MM.1S (cell line): ENCODE results near the gene TNFAIP8.

ENCODE experiments used
- DNase-seq: peaks from one replicate; pipeline ENCODE4 v3.0.0-alpha.2; 2015
- H2AFZ ChIP-seq: fragments of 300-600 bp; sonication (generic); 2 replicates; pipeline ENCODE4 v1.6.0; 2016; ENCODE audit warnings: antibody characterized with exemption, low read length
- H3F3A ChIP-seq: fragments of 300-600 bp; sonication (generic); 2 replicates; pipeline ENCODE4 v1.6.1; 2016; ENCODE audit warnings: mild to moderate bottlenecking, antibody characterized with exemption, low read length, moderate library complexity, mixed read lengths; ENCODE audit not compliant: insufficient read depth
- H3K27ac ChIP-seq: fragments of 300-600 bp; sonication (generic); 2 replicates; pipeline ENCODE4 v1.5.1; 2016; ENCODE audit warnings: mild to moderate bottlenecking, low read length
- H3K27me3 ChIP-seq: fragments of 300-600 bp; sonication (generic); replicated peaks from 2 replicates; pipeline ENCODE4 v1.6.0; 2016; ENCODE audit warnings: low read length; ENCODE audit not compliant: insufficient read depth
- H3K36me3 ChIP-seq: fragments of 300-600 bp; sonication (generic); replicated peaks from 2 replicates; pipeline ENCODE4 v1.6.1; 2016; ENCODE audit warnings: mild to moderate bottlenecking, low read length, mixed read lengths; ENCODE audit not compliant: insufficient read depth
- H3K4me1 ChIP-seq: fragments of 300-600 bp; sonication (generic); 2 replicates; pipeline ENCODE4 v1.6.1; 2016; ENCODE audit warnings: low read length, mixed read lengths
- H3K4me2 ChIP-seq: fragments of 300-600 bp; sonication (generic); 2 replicates; pipeline ENCODE4 v1.6.0; 2016; ENCODE audit warnings: low read depth, low read length
- H3K4me3 ChIP-seq: fragments of 300-600 bp; sonication (generic); 2 replicates; pipeline ENCODE4 v1.5.1; 2016; ENCODE audit warnings: low read length, mixed read lengths
- H3K79me2 ChIP-seq: fragments of 300-600 bp; sonication (generic); 2 replicates; pipeline ENCODE4 v1.6.1; 2016; ENCODE audit warnings: mixed run types, low read length, mixed read lengths
- H3K9ac ChIP-seq: fragments of 300-600 bp; sonication (generic); 2 replicates; pipeline ENCODE4 v1.6.1; 2016; ENCODE audit warnings: low read length, mixed read lengths
- H3K9me2 ChIP-seq: fragments of 300-600 bp; sonication (generic); replicated peaks from 2 replicates; pipeline ENCODE4 v1.6.1; 2016; ENCODE audit warnings: mild to moderate bottlenecking, low read length, mixed read lengths; ENCODE audit not compliant: insufficient read depth
- H3K9me3 ChIP-seq: fragments of 300-600 bp; sonication (generic); replicated peaks from 2 replicates; pipeline ENCODE4 v1.6.1; 2016; ENCODE audit warnings: mild to moderate bottlenecking, low read length, mixed read lengths; ENCODE audit not compliant: insufficient read depth
- H4K20me1 ChIP-seq: fragments of 300-600 bp; sonication (generic); 2 replicates; pipeline ENCODE4 v1.6.1; 2016; ENCODE audit warnings: mild to moderate bottlenecking, low read length, moderate library complexity, mixed read lengths; ENCODE audit not compliant: insufficient read depth
- EZH2 ChIP-seq: fragments of 300-600 bp; sonication (generic); optimal IDR thresholded peaks from 2 replicates; pipeline ENCODE3; 2017; ENCODE audit warnings: low read depth, mild to moderate bottlenecking, antibody characterized with exemption, low read length, mixed read lengths
- EZH2phosphoT487 ChIP-seq: fragments of 300-600 bp; sonication (generic); IDR thresholded peaks from 2 replicates; pipeline ENCODE4 v1.6.1; 2018; ENCODE audit warnings: antibody characterized with exemption, low read length
- TF ChIP-seq, protein P1 (sequence below): fragments of 300-600 bp; sonication (generic); IDR thresholded peaks from 2 replicates; pipeline ENCODE4 v1.5.1; 2016; ENCODE audit warnings: antibody characterized with exemption, low read length, mixed read lengths

The TNFAIP8 gene

GRCh38 chr5:119406551-119407110 is 50.8 kb downstream of the TNFAIP8 start:
- DNase-seq: no peak

GRCh38 chr5:119409235-119409815 is 53.5 kb downstream of the TNFAIP8 start:
- TF ChIP-seq, protein P1, sequence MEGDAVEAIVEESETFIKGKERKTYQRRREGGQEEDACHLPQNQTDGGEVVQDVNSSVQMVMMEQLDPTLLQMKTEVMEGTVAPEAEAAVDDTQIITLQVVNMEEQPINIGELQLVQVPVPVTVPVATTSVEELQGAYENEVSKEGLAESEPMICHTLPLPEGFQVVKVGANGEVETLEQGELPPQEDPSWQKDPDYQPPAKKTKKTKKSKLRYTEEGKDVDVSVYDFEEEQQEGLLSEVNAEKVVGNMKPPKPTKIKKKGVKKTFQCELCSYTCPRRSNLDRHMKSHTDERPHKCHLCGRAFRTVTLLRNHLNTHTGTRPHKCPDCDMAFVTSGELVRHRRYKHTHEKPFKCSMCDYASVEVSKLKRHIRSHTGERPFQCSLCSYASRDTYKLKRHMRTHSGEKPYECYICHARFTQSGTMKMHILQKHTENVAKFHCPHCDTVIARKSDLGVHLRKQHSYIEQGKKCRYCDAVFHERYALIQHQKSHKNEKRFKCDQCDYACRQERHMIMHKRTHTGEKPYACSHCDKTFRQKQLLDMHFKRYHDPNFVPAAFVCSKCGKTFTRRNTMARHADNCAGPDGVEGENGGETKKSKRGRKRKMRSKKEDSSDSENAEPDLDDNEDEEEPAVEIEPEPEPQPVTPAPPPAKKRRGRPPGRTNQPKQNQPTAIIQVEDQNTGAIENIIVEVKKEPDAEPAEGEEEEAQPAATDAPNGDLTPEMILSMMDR: peak; percentile 38
- TF ChIP-seq EZH2phosphoT487: no peak
- Histone ChIP-seq H3K9ac (no peak overlapping the region), H3K9me2 (no peaks in the 10 kb centered on the region), H2AFZ (no peak overlapping the region), H3K4me3 (no peak overlapping the region), H3K36me3 (no peaks in the 10 kb centered on the region), H3K27me3 (no peaks in the 10 kb centered on the region), H3K4me2 (no peak overlapping the region), H3K27ac (no peak overlapping the region), H3F3A (no peaks in the 10 kb centered on the region), H3K79me2 (no peaks in the 10 kb centered on the region), H3K9me3 (no peaks in the 10 kb centered on the region), H4K20me1 (no peaks in the 10 kb centered on the region), H3K4me1 (peaks cover 3% of the 10 kb centered on the region; the same call in 1 of the 2 replicates)
- DNase-seq: peak; percentile 44

More at GRCh38 chr5:119406551-119407110, 50.8 kb downstream of the TNFAIP8 start:
- Histone ChIP-seq H4K20me1 (no peaks in the 10 kb centered on the region), H3K79me2 (no peaks in the 10 kb centered on the region), H3K4me2 (no peak overlapping the region), H3K4me3 (no peak overlapping the region), H3K9ac (no peak overlapping the region), H3F3A (no peaks in the 10 kb centered on the region), H3K27me3 (no peaks in the 10 kb centered on the region), H3K9me3 (no peaks in the 10 kb centered on the region), H3K4me1 (peaks cover under 1% of the 10 kb centered on the region; the same call in 1 of the 2 replicates), H3K9me2 (no peaks in the 10 kb centered on the region), H3K36me3 (no peaks in the 10 kb centered on the region), H3K27ac (no peak overlapping the region), H2AFZ (no peak overlapping the region)
- no peak for TF ChIP-seq EZH2

DNA sequence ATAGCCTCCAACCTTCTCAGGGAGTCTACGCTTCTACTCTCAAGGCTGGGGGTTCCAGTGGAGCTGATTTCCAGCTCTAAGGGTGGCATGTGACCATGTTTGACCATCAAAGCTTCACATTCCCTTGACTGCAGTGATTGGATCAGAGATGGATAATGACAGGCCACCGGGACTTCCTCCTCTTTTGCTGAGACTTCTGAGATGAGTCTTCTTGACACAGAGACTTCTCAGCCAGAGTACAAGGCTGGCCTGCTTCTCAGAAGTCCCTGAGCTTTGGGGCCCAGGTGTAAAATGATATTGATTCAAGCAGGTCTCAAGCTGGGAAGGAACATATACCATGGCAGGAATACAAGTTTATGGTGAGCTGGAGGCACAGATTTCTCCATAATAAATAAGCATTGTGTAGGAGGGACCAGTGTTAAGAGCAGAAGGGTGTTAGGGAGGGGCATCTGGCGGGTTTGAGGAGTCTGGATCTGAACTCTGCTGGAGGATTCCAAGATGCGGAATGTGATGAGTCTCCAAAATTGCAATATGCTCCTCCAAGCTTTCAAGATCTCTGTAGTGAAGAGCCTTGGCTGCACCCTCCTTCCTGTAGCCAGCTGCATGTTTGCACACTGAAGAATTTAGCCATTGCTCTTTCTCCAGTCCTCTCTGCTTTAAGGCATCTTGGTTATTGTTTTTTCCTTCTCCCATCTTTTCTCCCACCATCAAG is 54.8 kb downstream of the TNFAIP8 start:
- Histone ChIP-seq H3F3A (no peaks in the 10 kb centered on the region), H3K9ac (no peak overlapping the region), H3K36me3 (no peaks in the 10 kb centered on the region), H3K4me2 (no peak overlapping the region), H3K9me3 (no peaks in the 10 kb centered on the region), H3K27ac (no peak overlapping the region), H3K4me1 (peaks cover 3% of the 10 kb centered on the region; the same call in 1 of the 2 replicates), H3K4me3 (no peak overlapping the region), H3K9me2 (no peaks in the 10 kb centered on the region), H2AFZ (no peak overlapping the region), H4K20me1 (no peaks in the 10 kb centered on the region), H3K27me3 (no peaks in the 10 kb centered on the region), H3K79me2 (no peaks in the 10 kb centered on the region)
- TF ChIP-seq EZH2: no peak
- TF ChIP-seq EZH2phosphoT487: no peak
- TF ChIP-seq, protein P1: no peak
- no peak for DNase-seq
